H9 (cell line): ENCODE measurements around the gene CAGE1. TPM values are rescaled to one million over a fixed set of nuclear protein-coding genes. Genes with fewer than 3 reads are reported as not detected.

Source experiments
- DNase-seq: peaks from one replicate; pipeline ENCODE4 v3.0.0-alpha.2; 2017
- H2AFZ ChIP-seq: one replicate; pipeline ENCODE4 v1.6.1; 2013; ENCODE audit warnings: mild to moderate bottlenecking, low read length, control low read depth, moderate library complexity
- H2AK5ac ChIP-seq: 2 replicates; pipeline ENCODE4 v1.6.1; 2013; ENCODE audit warnings: low read length, control low read depth, mixed read lengths; ENCODE audit not compliant: insufficient read length
- H2BK120ac ChIP-seq: one replicate; pipeline ENCODE4 v1.6.1; 2013; ENCODE audit warnings: low read depth, mild to moderate bottlenecking, low read length, control low read depth, inconsistent platforms; ENCODE audit not compliant: poor library complexity, severe bottlenecking
- H2BK12ac ChIP-seq: 2 replicates; pipeline ENCODE4 v1.6.1; 2013; ENCODE audit warnings: low read length, control low read depth, mixed read lengths, low read depth; ENCODE audit not compliant: insufficient read length
- H2BK15ac ChIP-seq: 2 replicates; pipeline ENCODE4 v1.6.1; 2013; ENCODE audit warnings: low read depth, low read length, control low read depth
- H2BK20ac ChIP-seq: one replicate; pipeline ENCODE4 v1.6.1; 2013; ENCODE audit warnings: low read depth, mild to moderate bottlenecking, low read length, control low read depth, inconsistent platforms; ENCODE audit not compliant: poor library complexity, severe bottlenecking
- H2BK5ac ChIP-seq: 2 replicates; pipeline ENCODE4 v1.6.1; 2013; ENCODE audit warnings: low read length, control low read depth, mixed read lengths; ENCODE audit not compliant: insufficient read length
- H3K14ac ChIP-seq: 2 replicates; pipeline ENCODE4 v1.6.1; 2013; ENCODE audit warnings: low read length, control low read depth; ENCODE audit not compliant: insufficient read depth
- H3K18ac ChIP-seq: 2 replicates; pipeline ENCODE4 v1.6.1; 2013; ENCODE audit warnings: low read depth, mild to moderate bottlenecking, mixed read lengths, low read length, control low read depth; ENCODE audit not compliant: insufficient read length
- H3K23ac ChIP-seq: 2 replicates; pipeline ENCODE4 v1.6.1; 2013; ENCODE audit warnings: low read length, control low read depth, mixed read lengths, low read depth; ENCODE audit not compliant: insufficient read length
- H3K23me2 ChIP-seq: 2 replicates; pipeline ENCODE4 v1.6.1; 2013; ENCODE audit warnings: low read depth, mild to moderate bottlenecking, mixed read lengths, low read length, control low read depth; ENCODE audit not compliant: insufficient read length, poor library complexity, severe bottlenecking
- H3K27ac ChIP-seq: 2 replicates; pipeline ENCODE4 v1.5.1; 2013; ENCODE audit warnings: low read length, control low read depth, mixed read lengths, low read depth; ENCODE audit not compliant: insufficient read length
- H3K27me3 ChIP-seq: 2 replicates; pipeline ENCODE4 v1.6.1; 2013; ENCODE audit warnings: low read length, control low read depth, inconsistent platforms; ENCODE audit not compliant: insufficient read depth
- H3K4ac ChIP-seq: 2 replicates; pipeline ENCODE4 v1.6.1; 2013; ENCODE audit warnings: low read depth, mild to moderate bottlenecking, control low read depth, inconsistent platforms, low read length, moderate library complexity
- H3K4me1 ChIP-seq: 2 replicates; pipeline ENCODE4 v1.6.1; 2013; ENCODE audit warnings: low read length, control low read depth, inconsistent platforms; ENCODE audit not compliant: insufficient read depth
- H3K4me2 ChIP-seq: 2 replicates; pipeline ENCODE4 v1.6.1; 2013; ENCODE audit warnings: low read length, control low read depth, mixed read lengths; ENCODE audit not compliant: insufficient read length, insufficient read depth
- H3K56ac ChIP-seq: 2 replicates; pipeline ENCODE4 v1.6.1; 2013; ENCODE audit warnings: low read depth, mild to moderate bottlenecking, mixed read lengths, low read length, control low read depth; ENCODE audit not compliant: insufficient read length
- H3K79me1 ChIP-seq: 2 replicates; pipeline ENCODE4 v1.6.1; 2013; ENCODE audit warnings: low read depth, mild to moderate bottlenecking, moderate library complexity, low read length, control low read depth, inconsistent platforms; ENCODE audit not compliant: insufficient read depth, poor library complexity, severe bottlenecking
- H3K79me2 ChIP-seq: 2 replicates; pipeline ENCODE4 v1.6.1; 2013; ENCODE audit warnings: low read length, control low read depth, inconsistent platforms; ENCODE audit not compliant: insufficient read depth
- H3K9ac ChIP-seq: 2 replicates; pipeline ENCODE4 v1.6.1; 2013; ENCODE audit warnings: low read length, control low read depth, mixed read lengths; ENCODE audit not compliant: insufficient read length; ENCODE audit errors: extremely low read depth
- H3K9me3 ChIP-seq: one replicate; pipeline ENCODE4 v1.6.1; 2013; ENCODE audit warnings: low read depth, low read length, inconsistent platforms; ENCODE audit not compliant: control insufficient read depth
- H3T11ph ChIP-seq: one replicate; pipeline ENCODE4 v1.6.1; 2013; ENCODE audit warnings: mild to moderate bottlenecking, low read length, control low read depth, inconsistent platforms
- H4K20me1 ChIP-seq: one replicate; pipeline ENCODE4 v1.6.1; 2013; ENCODE audit not compliant: control insufficient read depth, insufficient read length, insufficient read depth
- H4K5ac ChIP-seq: 2 replicates; pipeline ENCODE4 v1.6.1; 2013; ENCODE audit warnings: low read depth, mild to moderate bottlenecking, mixed read lengths, low read length, control low read depth; ENCODE audit not compliant: insufficient read length
- H4K8ac ChIP-seq: replicated peaks from 2 replicates; pipeline ENCODE4 v1.6.1; 2013; ENCODE audit warnings: low read length, control low read depth, mixed read lengths, low read depth; ENCODE audit not compliant: insufficient read length
- H4K91ac ChIP-seq: 2 replicates; pipeline ENCODE4 v1.6.1; 2013; ENCODE audit warnings: low read depth, mild to moderate bottlenecking, moderate library complexity, mixed read lengths, low read length, control low read depth; ENCODE audit not compliant: insufficient read length
- H3K27ac Mint-ChIP-seq, 3 experiments: 2 replicates in 2 of 3; 3 replicates in 1 of 3; pipeline ENCODE4 v1.8.0; 2020 to 2021; ENCODE audit warnings: mixed read lengths in 3 of 3, mild to moderate bottlenecking in 1 of 3, moderate library complexity in 1 of 3
- H3K27me3 Mint-ChIP-seq: 2 replicates; pipeline ENCODE4 v1.8.0; 2021; ENCODE audit warnings: low read depth, mild to moderate bottlenecking, moderate library complexity, mixed read lengths
- H3K36me3 Mint-ChIP-seq, 3 experiments: 2 replicates in 2 of 3; 3 replicates in 1 of 3; pipeline ENCODE4 v1.8.0; 2020 to 2021; ENCODE audit warnings: low read depth in 3 of 3, mixed read lengths in 3 of 3; ENCODE audit not compliant: insufficient read depth in 1 of 3
- H3K4me1 Mint-ChIP-seq, 2 experiments: 2 replicates each; pipeline ENCODE4 v1.8.0; 2020; ENCODE audit warnings: mixed read lengths in 2 of 2
- H3K4me3 Mint-ChIP-seq, 2 experiments: 2 replicates in 1 of 2; 3 replicates in 1 of 2; pipeline ENCODE4 v1.8.0; 2020 to 2021; ENCODE audit warnings: mild to moderate bottlenecking in 2 of 2, mixed read lengths in 2 of 2, moderate library complexity in 1 of 2
- H3K9me3 Mint-ChIP-seq, 2 experiments: 2 replicates in 1 of 2; 3 replicates in 1 of 2; pipeline ENCODE4 v1.8.0; 2020; ENCODE audit warnings: mild to moderate bottlenecking in 2 of 2, mixed read lengths in 2 of 2, moderate library complexity in 1 of 2
- CTCF ChIP-seq: fragments of 200-600 bp; sonication (generic); conservative IDR thresholded peaks from 3 replicates; pipeline ENCODE4 v1.8.0; 2021; ENCODE audit warnings: antibody characterized with exemption, mild to moderate bottlenecking
- WGBS: extraction: QIAGEN DNeasy Blood & Tissue Kit; methylation state at CpG from one replicate; pipeline ENCODE4 v1.1.7; 2013; ENCODE audit warnings: missing lambda C conversion rate, low lambda C conversion rate, mixed read lengths; ENCODE audit not compliant: insufficient read length; ENCODE audit errors: extremely low coverage; 5-methylcytosine and 5-hydroxymethylcytosine counted together
- total RNA-seq: library from RNA; stranded (reverse); gene quantifications from 2 replicates; pipeline ENCODE4 v1.2.1, GENCODE V29; 2021

The CAGE1 gene
- total RNA-seq, 1 experiment from 2014 or later, result 0.28 TPM

DNA sequence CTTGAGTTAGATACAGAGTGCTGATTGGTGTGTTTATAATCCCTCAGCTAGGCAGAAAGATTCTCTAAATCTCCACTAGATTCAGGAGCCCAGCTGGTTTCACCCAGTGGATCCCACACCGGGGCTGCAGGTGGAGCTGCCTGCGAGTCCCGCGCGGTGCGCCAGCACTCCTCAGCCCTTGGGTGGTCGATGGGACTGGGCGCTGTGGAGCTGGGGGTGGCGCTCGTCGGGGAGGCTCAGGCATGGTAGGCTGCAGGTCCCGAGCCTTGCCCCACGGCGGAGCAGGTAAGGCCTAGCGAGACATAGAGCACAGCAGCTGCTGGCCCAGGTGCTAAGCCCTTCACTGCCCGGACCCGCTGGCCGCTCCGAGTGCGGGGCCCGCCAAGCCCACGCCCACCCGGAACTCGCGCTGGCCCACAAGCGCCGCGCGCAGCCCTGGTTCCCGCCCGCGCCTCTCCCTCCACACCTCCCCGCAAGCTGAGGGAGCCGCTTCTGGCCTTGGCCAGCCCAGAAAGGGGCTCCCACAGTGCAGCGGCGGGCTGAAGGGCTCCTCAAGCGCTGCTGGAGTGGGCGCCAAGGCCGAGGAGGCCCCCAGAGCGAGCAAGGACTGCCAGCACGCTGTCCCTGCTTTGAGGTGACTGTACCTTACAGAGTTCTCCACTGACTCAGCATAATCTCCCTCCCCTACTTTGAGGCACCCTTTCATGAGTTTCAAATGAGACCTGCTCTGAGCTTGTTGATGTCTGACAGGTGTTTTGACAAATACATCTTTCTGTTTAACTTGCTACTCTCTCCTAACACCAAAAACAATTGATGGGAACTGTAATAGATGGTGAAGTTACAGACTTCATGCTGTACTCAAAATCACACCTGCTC, 72.6 kb downstream of the CAGE1 start:
- no peak overlapping the region for H2BK15ac ChIP-seq
- Mint-ChIP-seq H3K9me3 (peaks cover 0 to 3% of the 10 kb centered on the region in 2 experiments; a peak in 2 of 5 replicates), H3K27me3 (no peaks in the 10 kb centered on the region; the same call in 1 of the 2 replicates), H3K4me3 (no peak overlapping the region), H3K27ac (no peak overlapping the region), H3K36me3 (no peaks in the 10 kb centered on the region; a peak in 2 of 7 replicates), H3K4me1 (peaks cover under 1 to 5% of the 10 kb centered on the region in 2 experiments)
- no peak overlapping the region for H3K27ac ChIP-seq
- no peak overlapping the region for H4K8ac ChIP-seq
- TF ChIP-seq CTCF, result no peak
- no peak overlapping the region for H4K5ac ChIP-seq
- peaks cover 4% of the 10 kb centered on the region for H4K20me1 ChIP-seq
- peak; percentile 40 for DNase-seq
- no peak overlapping the region for H2BK12ac ChIP-seq
- no peaks in the 10 kb centered on the region for H3K9me3 ChIP-seq
- no CpG with 5 or more reads among the region's 41 CpGs for WGBS
- no peak overlapping the region for H3K56ac ChIP-seq
- H3K4me2 ChIP-seq, result no peak overlapping the region
- no peak overlapping the region for H3K9ac ChIP-seq
- H3K14ac ChIP-seq, result no peak overlapping the region
- no peaks in the 10 kb centered on the region for H3K27me3 ChIP-seq
- no peak overlapping the region for H2BK120ac ChIP-seq
- no peaks in the 10 kb centered on the region for H3K79me1 ChIP-seq
- H3K18ac ChIP-seq, result no peak overlapping the region
- peaks cover 4% of the 10 kb centered on the region; the same call in 1 of the 2 replicates for H3K79me2 ChIP-seq
- no peaks in the 10 kb centered on the region for H3K4me1 ChIP-seq
- no peak overlapping the region for H3K4ac ChIP-seq
- H2AFZ ChIP-seq, result no peak overlapping the region
- no peak overlapping the region for H3K23ac ChIP-seq
- H2BK20ac ChIP-seq, result no peak overlapping the region
- no peak overlapping the region for H3T11ph ChIP-seq
- no peak overlapping the region for H4K91ac ChIP-seq
- no peaks in the 10 kb centered on the region for H3K23me2 ChIP-seq
- H2BK5ac ChIP-seq, result no peak overlapping the region
- H2AK5ac ChIP-seq, result no peak overlapping the region
